ENCODE data around the gene EIF2B4. TPM values are rescaled to one million over a fixed set of nuclear protein-coding genes. Genes with fewer than 3 reads are reported as not detected.

The EIF2B4 gene
- total RNA-seq, 1 donor from 2014 or later: 35.0 TPM

DNA sequence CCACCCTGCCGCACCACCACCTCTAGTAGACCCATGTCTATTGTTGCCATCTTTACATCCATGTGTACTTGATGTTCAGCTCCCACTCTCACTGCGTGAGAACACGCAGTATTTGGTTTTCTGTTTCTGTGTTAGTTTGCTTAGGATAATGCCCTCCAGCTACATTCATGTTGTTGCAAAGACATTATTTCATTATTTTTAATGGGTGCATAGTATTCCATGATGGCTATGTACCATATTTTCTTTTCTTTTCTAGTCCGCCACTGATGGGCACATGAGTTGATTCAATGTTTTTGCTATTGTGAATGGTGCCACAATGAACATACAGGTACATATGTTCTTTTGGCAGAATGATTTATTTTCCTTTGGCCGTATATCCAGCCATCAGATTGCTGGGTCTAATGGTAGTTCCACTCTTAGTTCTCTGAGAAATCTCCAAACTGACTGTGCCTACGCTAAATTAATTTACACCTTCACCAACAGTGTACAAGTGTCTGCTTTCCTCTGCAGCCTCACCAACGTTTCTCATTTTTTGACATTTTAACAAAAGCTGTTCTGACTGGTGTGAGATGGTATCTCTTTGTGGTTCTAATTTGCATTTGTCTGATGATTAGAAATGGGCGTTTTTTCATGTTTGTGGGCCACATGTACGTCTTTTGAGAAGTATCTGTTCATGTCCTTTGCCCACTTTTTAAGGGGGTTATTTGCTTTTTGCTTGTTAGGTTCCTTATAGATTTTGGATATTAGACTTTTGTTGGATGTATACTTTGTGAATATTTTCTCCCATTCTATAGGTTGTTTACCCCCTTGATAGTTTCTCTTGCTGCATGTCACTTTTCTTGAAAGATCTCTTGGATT is 20.9 kb upstream of the EIF2B4 start:
- ATAC-seq: no peak
- Histone ChIP-seq H3K36me3 (peaks cover 13% of the 10 kb centered on the region), H3K4me1 (no peaks in the 10 kb centered on the region), H3K4me3 (no peak overlapping the region), H3K27ac (no peak overlapping the region), H3K27me3 (no peaks in the 10 kb centered on the region), H3K9me3 (no peaks in the 10 kb centered on the region)
- no peak for DNase-seq
- TF ChIP-seq, protein P1, sequence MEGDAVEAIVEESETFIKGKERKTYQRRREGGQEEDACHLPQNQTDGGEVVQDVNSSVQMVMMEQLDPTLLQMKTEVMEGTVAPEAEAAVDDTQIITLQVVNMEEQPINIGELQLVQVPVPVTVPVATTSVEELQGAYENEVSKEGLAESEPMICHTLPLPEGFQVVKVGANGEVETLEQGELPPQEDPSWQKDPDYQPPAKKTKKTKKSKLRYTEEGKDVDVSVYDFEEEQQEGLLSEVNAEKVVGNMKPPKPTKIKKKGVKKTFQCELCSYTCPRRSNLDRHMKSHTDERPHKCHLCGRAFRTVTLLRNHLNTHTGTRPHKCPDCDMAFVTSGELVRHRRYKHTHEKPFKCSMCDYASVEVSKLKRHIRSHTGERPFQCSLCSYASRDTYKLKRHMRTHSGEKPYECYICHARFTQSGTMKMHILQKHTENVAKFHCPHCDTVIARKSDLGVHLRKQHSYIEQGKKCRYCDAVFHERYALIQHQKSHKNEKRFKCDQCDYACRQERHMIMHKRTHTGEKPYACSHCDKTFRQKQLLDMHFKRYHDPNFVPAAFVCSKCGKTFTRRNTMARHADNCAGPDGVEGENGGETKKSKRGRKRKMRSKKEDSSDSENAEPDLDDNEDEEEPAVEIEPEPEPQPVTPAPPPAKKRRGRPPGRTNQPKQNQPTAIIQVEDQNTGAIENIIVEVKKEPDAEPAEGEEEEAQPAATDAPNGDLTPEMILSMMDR (IDR thresholded peaks at IDR 0.05): no peak
- intact Hi-C loops (cut with DNase I): no loop called here

DNA sequence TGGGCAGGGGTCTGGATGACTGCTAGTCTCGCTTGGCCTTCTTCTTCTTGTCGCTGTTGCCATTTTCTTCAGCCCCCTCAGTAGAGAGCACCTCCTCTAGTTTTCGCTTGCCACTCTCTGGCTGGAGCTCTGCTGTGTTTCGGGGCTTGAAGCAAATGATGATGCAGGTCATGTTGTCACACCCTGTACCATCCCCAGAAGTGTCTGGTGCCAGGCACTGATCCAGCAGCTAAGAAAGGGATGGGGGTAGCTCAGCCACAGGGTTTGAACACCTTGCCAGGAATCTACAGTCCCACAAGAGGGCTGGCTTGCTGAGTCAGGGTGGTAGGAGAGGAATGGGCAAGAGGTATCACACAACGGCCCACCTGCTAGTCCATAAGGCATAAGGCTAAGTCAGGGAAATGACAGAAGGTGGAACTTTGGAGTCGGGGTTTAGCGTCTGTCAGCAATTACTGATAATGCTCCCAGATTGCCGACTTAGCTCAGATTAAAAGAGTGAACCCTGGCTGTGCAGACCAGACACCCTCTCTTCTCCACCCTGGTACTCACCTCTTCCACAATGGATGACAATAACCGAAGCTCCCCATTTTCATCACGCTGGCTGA is 11.5 kb upstream of the EIF2B4 start:
- no peak for ATAC-seq
- TF ChIP-seq, protein P1 (IDR thresholded peaks at IDR 0.05): no peak
- Histone ChIP-seq H3K4me1 (peaks cover 15% of the 10 kb centered on the region), H3K27me3 (no peaks in the 10 kb centered on the region), H3K9me3 (no peaks in the 10 kb centered on the region), H3K36me3 (peaks cover 58% of the 10 kb centered on the region), H3K4me3 (no peak overlapping the region), H3K27ac (peak overlapping the region; percentile 91)
- intact Hi-C loops (cut with DNase I): no loop called here
- no peak for DNase-seq

DNA sequence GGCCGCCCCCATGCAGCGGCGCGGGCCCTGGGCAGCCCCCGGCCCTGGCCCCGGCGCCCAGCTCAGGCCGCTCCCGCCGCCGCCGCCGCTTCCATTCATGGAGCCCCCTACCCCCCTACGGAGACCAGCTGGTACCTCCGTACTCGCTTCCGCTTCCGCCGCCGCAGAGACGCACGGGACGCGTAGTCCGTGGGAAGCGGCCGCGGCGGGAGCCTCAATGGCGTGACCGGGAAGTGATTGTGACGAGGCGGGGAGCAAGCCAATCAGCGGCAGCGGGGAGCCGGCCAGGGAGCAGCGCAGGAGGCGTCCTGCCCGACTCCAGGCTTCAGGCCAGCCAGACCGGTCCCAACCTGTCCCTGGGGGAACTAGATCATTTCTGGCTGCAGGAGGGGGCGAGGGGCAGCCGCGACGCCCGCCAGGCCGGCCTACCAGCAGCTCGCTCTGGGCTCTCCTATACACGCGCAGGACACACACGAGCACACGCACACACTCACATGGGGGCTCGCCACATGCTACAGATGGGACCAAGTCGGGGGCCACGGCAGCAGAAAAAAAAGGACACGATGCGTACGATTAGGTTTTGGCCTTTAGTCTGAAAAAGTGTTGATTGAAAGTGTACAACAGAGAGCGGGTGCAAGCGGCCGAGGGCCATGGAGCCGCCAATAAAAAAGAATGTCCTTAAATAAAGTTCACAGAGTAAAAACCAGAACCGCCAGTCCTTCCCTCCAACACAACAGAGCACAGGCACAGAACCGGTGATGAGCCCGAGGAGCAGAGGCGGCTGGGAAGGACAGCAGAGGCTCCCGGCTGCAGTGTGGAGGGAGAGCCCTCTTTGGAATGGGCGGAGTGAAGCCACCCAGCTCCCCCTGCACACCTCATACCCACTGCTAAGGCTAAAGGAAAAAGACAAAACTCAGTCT is 10.7 kb upstream of the EIF2B4 start, which contains the start of gene ZNF513:
Gene ZNF513 (minus strand): TSS at position 109 of the 920 bp plus-strand sequence. CDS start 208 bp downstream, outside the sequence.
- intact Hi-C loops (cut with DNase I): no loop called here
- TF ChIP-seq, protein P1 (IDR thresholded peaks at IDR 0.05): no peak
- DNase-seq (peak; percentile 99), ATAC-seq (peak; percentile 95)
- Histone ChIP-seq H3K4me3 (peak within 1 kb of the TSS; percentile 78), H3K27ac (peak within 1 kb of the TSS; percentile 91), H3K36me3 (peaks cover 58% of the 10 kb centered on the region), H3K9me3 (no peaks in the 10 kb centered on the region), H3K27me3 (no peaks in the 10 kb centered on the region), H3K4me1 (peaks cover 15% of the 10 kb centered on the region)

DNA sequence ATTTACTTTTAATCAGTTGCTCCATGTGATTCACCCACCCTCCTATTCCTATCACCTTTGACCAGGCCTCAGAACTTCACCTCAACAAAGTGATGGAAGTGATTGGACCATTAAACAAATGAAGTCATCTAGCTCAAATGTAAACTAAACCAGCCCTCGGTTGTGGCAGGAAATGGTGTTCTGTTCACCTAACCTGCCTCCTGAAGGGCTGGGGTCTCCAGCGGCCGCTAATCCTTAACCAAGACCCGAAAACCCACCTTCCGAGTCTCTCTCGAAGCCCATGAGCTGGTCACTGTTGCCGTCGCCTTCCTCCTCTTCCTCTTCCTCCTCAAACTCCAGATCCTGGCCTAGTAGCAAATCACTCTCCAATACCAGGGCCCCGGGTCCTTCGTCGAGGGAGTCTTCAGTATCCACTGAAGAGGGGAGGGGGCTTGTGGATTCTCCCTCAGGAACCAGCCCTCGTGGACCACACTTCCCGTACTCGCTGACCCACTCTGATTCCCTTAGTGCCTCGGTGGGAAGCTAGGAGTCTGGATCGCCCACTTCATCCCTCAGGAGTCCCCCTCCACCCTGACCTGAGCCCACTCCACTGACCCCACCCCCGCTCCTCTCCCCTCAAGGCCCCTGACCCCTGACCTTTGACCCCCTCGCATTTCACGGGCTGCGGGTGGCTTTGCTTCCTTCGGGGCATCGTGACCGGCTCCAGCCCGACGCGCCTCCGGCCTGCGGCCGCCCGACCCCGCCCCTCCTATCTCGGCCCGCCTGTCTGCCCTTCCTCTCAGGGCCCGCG is 9.9 kb upstream of the EIF2B4 start:
- Histone ChIP-seq H3K9me3 (no peaks in the 10 kb centered on the region), H3K4me3 (peak overlapping the region; percentile 78), H3K36me3 (peaks cover 58% of the 10 kb centered on the region), H3K4me1 (peaks cover 15% of the 10 kb centered on the region), H3K27ac (peak overlapping the region; percentile 91), H3K27me3 (no peaks in the 10 kb centered on the region)
- TF ChIP-seq, protein P1 (IDR thresholded peaks at IDR 0.05): no peak
- DNase-seq: peak; percentile 89
- ATAC-seq: peak; percentile 64
- intact Hi-C loops (cut with DNase I): no loop called here
